ENCODE measurements around the gene MTR. TPM values are rescaled to one million over a fixed set of nuclear protein-coding genes. Genes with fewer than 3 reads are reported as not detected.

MTR gene
- polyA plus RNA-seq, 2 of the 4 experiments (the other 2 are of a cell fraction) = 6.2 to 12.7 TPM

- H3K27ac ChIP-seq = no peak overlapping the region
- CTCF ChIA-PET = interaction anchor here (1.0 to 1.5 kb wide), 4 partner anchors 17 to 261 kb away, joined by 3 read pairs; no protein-coding TSS in a partner anchor
- POLR2A ChIA-PET = no interaction called here
Observed at GRCh38 chr1:236869911-236870310, 74.8 kb downstream of the MTR start.

GRCh38 chr1:236870721-236871120 lies 75.6 kb downstream of the MTR start:
- CTCF ChIA-PET = interaction anchor here (1.1 kb wide), 1 partner anchor 39 kb away, joined by 3 read pairs; no protein-coding TSS in a partner anchor
- WGBS (ENCODE audit: missing lambda C conversion rate) = 94% methylated on average over 6 of the region's 6 CpGs
- POLR2A ChIA-PET = no interaction called here
- H3K4me2 ChIP-seq = no peak overlapping the region
- no peaks in the 10 kb centered on the region for H3K9me3 ChIP-seq
- FAIRE-seq (no peak), DNase-seq (ENCODE audit: low read depth in 1 of 2, low spot score in 1 of 2) (no peak), ATAC-seq (no peak)
- H3K27ac ChIP-seq = no peak overlapping the region
- no peaks in the 10 kb centered on the region for H3K4me1 ChIP-seq
- H3K4me3 ChIP-seq = no peak overlapping the region
- TF ChIP-seq CEBPB (IDR thresholded peaks at IDR 0.05) = 0 out of 4 replicates have a peak, but pooled peaks of 1 of the 2 experiments have one; percentile 14
- no peak for TF ChIP-seq NFE2L2 (conservative IDR thresholded peaks at IDR 0.05; ENCODE audit: low read length)

More at GRCh38 chr1:236869911-236870310, 74.8 kb downstream of the MTR start:
- no peak overlapping the region for H3K4me3 ChIP-seq
- ATAC-seq (no peak), FAIRE-seq (no peak), DNase-seq (ENCODE audit: low read depth in 1 of 2, low spot score in 1 of 2) (no peak)
- no peak for TF ChIP-seq MYC (IDR thresholded peaks at IDR 0.05; ENCODE audit: borderline replicate concordance, low read length)
- H3K4me2 ChIP-seq = no peak overlapping the region
- H3K4me1 ChIP-seq = no peaks in the 10 kb centered on the region
- WGBS (ENCODE audit: missing lambda C conversion rate) = 60% methylated on average over 2 of the region's 2 CpGs
- H3K9me3 ChIP-seq = no peaks in the 10 kb centered on the region

GRCh38 chr1:236872075-236872666 lies 77.1 kb downstream of the MTR start:
- DNase-seq (ENCODE audit: low read depth in 1 of 2, low spot score in 1 of 2) = no peak
- WGBS (ENCODE audit: missing lambda C conversion rate) = 87% methylated on average over 5 of the region's 5 CpGs
- ChIA-PET CTCF (interaction anchor here (1.2 kb wide), 1 partner anchor 8 kb away, joined by 3 read pairs; no protein-coding TSS in a partner anchor), POLR2A (no interaction called here)
- no peak for FAIRE-seq
- no peak for ATAC-seq
- no peak overlapping the region for H3K4me3 ChIP-seq
- no peaks in the 10 kb centered on the region for H3K4me1 ChIP-seq
- no peak overlapping the region for H3K4me2 ChIP-seq
- H3K9me3 ChIP-seq = no peaks in the 10 kb centered on the region
- TF ChIP-seq HOXB5 (CRISPR knock-in tag; IDR thresholded peaks at IDR 0.05) = no peak
- TF ChIP-seq GATA3 (IDR thresholded peaks at IDR 0.05; ENCODE audit: borderline replicate concordance) = no peak
- TF ChIP-seq REST (IDR thresholded peaks at IDR 0.05) = no peak
- TF ChIP-seq FOSB (CRISPR knock-in tag; IDR thresholded peaks at IDR 0.05) = no peak
- no peak for TF ChIP-seq PBX3 (IDR thresholded peaks at IDR 0.05)
- no peak for TF ChIP-seq E2F6 (IDR thresholded peaks at IDR 0.05; ENCODE audit: borderline replicate concordance, low read depth)
- no peak for TF ChIP-seq CBX8 (IDR thresholded peaks at IDR 0.05)
- H3K27ac ChIP-seq = no peak overlapping the region

GRCh38 chr1:236875975-236876374 lies 80.9 kb downstream of the MTR start:
- Histone ChIP-seq H3K4me2 (no peak overlapping the region), H3K27ac (no peak overlapping the region), H3K4me3 (no peak overlapping the region), H3K4me1 (no peaks in the 10 kb centered on the region), H3K9me3 (no peaks in the 10 kb centered on the region)
- DNase-seq (ENCODE audit: low read depth in 1 of 2, low spot score in 1 of 2) (no peak), FAIRE-seq (no peak), ATAC-seq (no peak)
- 96% methylated on average over 5 of the region's 5 CpGs for WGBS (ENCODE audit: missing lambda C conversion rate)
- POLR2A ChIA-PET = no interaction called here
- CTCF ChIA-PET = interaction anchor here (1.7 kb wide), 1 partner anchor 260 kb away, joined by 3 read pairs; no protein-coding TSS in a partner anchor
- no peak for TF ChIP-seq HOXB5 (CRISPR knock-in tag; IDR thresholded peaks at IDR 0.05)
- TF ChIP-seq FOSL2 (IDR thresholded peaks at IDR 0.05) = no peak
- TF ChIP-seq FOSL2 (CRISPR knock-in tag; IDR thresholded peaks at IDR 0.05) = peak; percentile 17; the same call in 1 of the 2 replicates
